ACC112 (cell line): ENCODE measurements around the gene ZMYM4.

ENCODE experiments used
- H2AFZ ChIP-seq: fragments of 200-600 bp; sonication (generic); one replicate; pipeline ENCODE4 v1.6.0; 2017; ENCODE audit warnings: antibody characterized with exemption, low read length; ENCODE audit not compliant: unreplicated experiment
- H3K27ac ChIP-seq: fragments of 200-600 bp; sonication (generic); 2 replicates; pipeline ENCODE4 v1.5.1; 2014; ENCODE audit warnings: low read depth, mild to moderate bottlenecking, antibody characterized with exemption, low read length, moderate library complexity
- H3K27me3 ChIP-seq: fragments of 200-600 bp; sonication (generic); 2 replicates; pipeline ENCODE4 v1.6.1; 2014; ENCODE audit warnings: mild to moderate bottlenecking, antibody characterized with exemption, low read length, moderate library complexity, mixed read lengths; ENCODE audit not compliant: insufficient read depth
- H3K36me3 ChIP-seq: fragments of 200-600 bp; sonication (generic); 2 replicates; pipeline ENCODE4 v1.6.1; 2016; ENCODE audit warnings: mild to moderate bottlenecking, antibody characterized with exemption, low read length, moderate library complexity, mixed read lengths; ENCODE audit not compliant: insufficient read depth
- H3K4me1 ChIP-seq: fragments of 200-600 bp; sonication (generic); one replicate; pipeline ENCODE4 v1.6.1; 2016; ENCODE audit warnings: low read length, mixed read lengths; ENCODE audit not compliant: insufficient read depth, unreplicated experiment, control insufficient read depth
- H3K4me3 ChIP-seq: fragments of 200-600 bp; sonication (generic); 2 replicates; pipeline ENCODE4 v1.5.1; 2014; ENCODE audit warnings: mild to moderate bottlenecking, low read depth, low read length
- H3K79me2 ChIP-seq: fragments of 200-600 bp; sonication (generic); one replicate; pipeline ENCODE4 v1.6.0; 2016; ENCODE audit warnings: low read length; ENCODE audit not compliant: control insufficient read depth, unreplicated experiment, insufficient read depth

The ZMYM4 gene

DNA sequence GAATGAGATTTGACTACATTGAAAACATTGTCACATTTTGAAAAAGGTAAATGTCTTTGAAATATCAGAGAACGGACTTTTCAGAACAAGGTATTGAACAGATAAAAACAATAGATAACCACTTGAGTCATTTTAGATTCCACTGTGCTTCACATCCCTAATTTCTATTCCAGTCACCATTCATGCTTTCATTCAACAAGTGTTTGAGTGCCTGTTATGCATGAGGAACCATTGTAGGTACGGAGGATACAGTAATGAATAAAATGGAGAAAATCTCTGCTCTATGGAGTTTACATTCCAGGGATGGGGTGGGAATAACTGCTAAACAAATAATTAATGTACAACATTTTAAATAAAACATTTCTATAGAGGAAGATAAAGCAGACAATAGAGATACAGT, 26.3 kb downstream of the ZMYM4 start:
- Histone ChIP-seq H3K4me3 (no peak overlapping the region), H3K27me3 (no peaks in the 10 kb centered on the region), H3K36me3 (0 out of 2 replicates have a peak, but pooled peaks cover 5% of the 10 kb centered on the region), H3K27ac (no peak overlapping the region), H3K4me1 (peaks cover 14% of the 10 kb centered on the region), H3K79me2 (peaks cover 39% of the 10 kb centered on the region), H2AFZ (no peak overlapping the region)

DNA sequence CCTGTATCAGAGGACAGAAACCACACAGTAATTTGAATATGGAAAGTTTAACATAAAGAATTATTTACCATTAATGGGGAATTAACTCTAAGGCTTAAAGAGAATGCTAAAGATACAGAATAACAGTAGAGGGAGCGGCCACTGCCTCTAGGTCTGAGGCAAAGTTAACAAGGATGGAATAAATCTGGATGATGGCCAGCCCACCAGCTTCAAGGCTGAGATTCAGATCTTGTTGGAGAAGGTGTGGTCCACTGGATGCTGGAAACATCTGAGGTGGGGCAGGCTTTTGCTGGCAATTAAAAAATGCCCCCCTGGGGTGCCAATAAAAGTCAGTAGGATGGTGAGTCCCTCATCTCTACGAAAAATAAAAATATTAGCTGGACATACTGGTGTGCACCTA, 29.4 kb downstream of the ZMYM4 start:
- H3K36me3 ChIP-seq, result 0 out of 2 replicates have a peak, but pooled peaks cover 5% of the 10 kb centered on the region
- no peak overlapping the region for H3K27ac ChIP-seq
- no peaks in the 10 kb centered on the region for H3K27me3 ChIP-seq
- H3K4me3 ChIP-seq, result no peak overlapping the region
- peaks cover 30% of the 10 kb centered on the region for H3K79me2 ChIP-seq
- no peaks in the 10 kb centered on the region for H3K4me1 ChIP-seq
- no peak overlapping the region for H2AFZ ChIP-seq

DNA sequence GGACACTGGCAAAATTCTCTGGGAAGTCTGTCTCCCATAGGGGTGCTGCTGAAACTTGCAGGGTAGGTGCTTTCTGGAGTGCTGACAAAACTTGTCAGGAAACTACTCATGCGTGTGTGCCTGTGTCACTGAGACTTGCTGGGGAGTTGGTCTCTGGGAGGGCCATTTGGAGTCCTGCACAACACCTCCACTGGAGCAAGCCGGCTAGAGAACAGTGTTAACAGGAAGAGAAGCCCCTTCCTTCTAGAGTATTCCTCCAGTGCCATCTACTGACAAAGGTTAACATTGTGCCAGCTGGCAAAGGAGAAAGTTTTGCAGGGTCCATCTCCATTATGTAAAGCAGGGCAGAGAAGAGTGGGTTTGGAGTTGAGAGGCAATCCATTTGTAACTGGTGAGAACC, 30.0 kb downstream of the ZMYM4 start:
- Histone ChIP-seq H3K79me2 (peaks cover 33% of the 10 kb centered on the region), H3K36me3 (peaks cover 5% of the 10 kb centered on the region; the same call in 1 of the 2 replicates), H3K27ac (no peak overlapping the region)

DNA sequence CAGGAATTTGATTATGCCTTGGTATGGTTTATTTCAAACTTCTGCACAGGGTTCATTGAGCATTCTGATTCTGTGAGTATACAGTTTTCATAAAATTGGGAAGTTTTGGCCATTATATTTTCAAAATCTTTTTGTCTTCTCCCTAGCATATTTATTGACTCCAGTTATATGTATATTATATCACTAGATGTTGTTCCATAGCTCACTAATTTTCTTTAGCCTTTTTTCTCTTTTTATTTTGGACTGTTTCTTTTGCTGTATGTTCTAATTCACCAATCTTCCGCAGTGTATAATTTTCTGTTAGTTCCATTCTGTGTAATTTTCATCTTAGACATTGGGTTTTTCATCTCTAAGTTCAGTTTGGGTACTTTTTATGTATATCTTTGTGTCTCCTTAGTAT, 31.9 kb downstream of the ZMYM4 start:
- Histone ChIP-seq H2AFZ (no peak overlapping the region), H3K27me3 (no peaks in the 10 kb centered on the region), H3K79me2 (peaks cover 32% of the 10 kb centered on the region), H3K4me3 (no peak overlapping the region), H3K4me1 (no peaks in the 10 kb centered on the region), H3K27ac (no peak overlapping the region), H3K36me3 (peaks cover 5% of the 10 kb centered on the region; the same call in 1 of the 2 replicates)

More for the DNA sequence above, 30.0 kb downstream of the ZMYM4 start:
- H3K27me3 ChIP-seq, result no peaks in the 10 kb centered on the region
- H3K4me1 ChIP-seq, result no peaks in the 10 kb centered on the region
- H3K4me3 ChIP-seq, result no peak overlapping the region
- H2AFZ ChIP-seq, result no peak overlapping the region

DNA sequence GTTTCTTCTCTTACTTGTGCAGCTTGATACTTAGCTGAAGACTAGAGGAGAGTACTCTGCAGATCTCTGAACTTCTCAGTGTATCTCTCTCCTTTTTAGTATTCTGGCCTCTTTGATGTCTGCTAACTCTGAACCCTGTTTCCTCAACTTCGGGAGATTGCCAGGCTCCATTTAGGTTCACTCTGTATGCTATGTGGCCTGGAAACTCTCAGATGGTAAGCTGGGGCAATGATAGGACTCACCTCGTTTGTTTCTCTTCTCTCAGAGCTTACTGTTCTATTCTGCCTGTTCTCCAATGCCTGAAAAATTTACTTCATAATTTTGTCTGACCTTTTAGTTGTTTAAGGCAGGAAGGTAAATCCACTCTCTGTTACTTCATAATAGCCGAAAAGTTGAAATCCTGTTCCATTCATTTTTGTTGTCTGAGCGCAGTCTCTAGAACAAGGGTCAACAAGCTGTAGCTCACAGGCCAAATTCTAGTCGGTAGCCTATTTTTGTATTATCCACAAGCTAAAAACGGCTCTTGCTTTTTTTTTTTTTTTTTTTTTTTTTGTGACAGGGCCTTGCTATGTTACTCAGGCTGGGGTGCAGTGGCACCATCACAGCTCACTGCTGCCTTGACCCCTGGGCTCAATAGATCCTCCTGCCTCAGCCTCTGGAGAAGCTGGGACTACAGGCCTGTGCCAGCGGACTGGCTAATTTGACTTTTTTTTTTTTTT, 33.3 kb downstream of the ZMYM4 start:
- no peaks in the 10 kb centered on the region for H3K27me3 ChIP-seq
- H3K36me3 ChIP-seq, result peaks cover 5% of the 10 kb centered on the region; the same call in 1 of the 2 replicates
- H3K4me3 ChIP-seq, result no peak overlapping the region
- peaks cover 38% of the 10 kb centered on the region for H3K79me2 ChIP-seq
- no peak overlapping the region for H3K27ac ChIP-seq
- no peak overlapping the region for H2AFZ ChIP-seq
- peaks cover 3% of the 10 kb centered on the region for H3K4me1 ChIP-seq

DNA sequence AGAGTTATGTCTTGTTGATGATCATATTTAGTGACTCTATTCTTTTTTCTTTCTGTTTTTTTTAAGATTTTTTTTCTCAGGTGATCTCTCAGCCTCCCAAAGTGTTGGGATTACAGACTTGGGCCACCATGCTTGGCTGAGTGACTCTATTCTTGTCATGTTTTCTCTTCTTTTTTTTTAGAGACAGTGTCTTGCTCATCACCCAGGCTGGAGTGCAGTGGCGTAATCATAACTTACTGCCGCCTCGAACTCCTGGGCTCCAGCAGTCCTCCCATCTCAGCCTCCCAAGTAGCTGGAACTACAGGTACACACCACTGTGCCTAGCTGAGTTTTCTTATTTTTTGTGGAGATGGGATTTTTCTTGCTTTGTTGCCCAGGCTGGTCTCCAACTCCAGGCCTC, 36.9 kb downstream of the ZMYM4 start:
- Histone ChIP-seq H3K4me3 (no peak overlapping the region), H3K27me3 (no peaks in the 10 kb centered on the region), H3K79me2 (peaks cover 39% of the 10 kb centered on the region), H2AFZ (no peak overlapping the region), H3K4me1 (peaks cover 3% of the 10 kb centered on the region), H3K36me3 (peaks cover 3% of the 10 kb centered on the region; the same call in 1 of the 2 replicates), H3K27ac (no peak overlapping the region)

DNA sequence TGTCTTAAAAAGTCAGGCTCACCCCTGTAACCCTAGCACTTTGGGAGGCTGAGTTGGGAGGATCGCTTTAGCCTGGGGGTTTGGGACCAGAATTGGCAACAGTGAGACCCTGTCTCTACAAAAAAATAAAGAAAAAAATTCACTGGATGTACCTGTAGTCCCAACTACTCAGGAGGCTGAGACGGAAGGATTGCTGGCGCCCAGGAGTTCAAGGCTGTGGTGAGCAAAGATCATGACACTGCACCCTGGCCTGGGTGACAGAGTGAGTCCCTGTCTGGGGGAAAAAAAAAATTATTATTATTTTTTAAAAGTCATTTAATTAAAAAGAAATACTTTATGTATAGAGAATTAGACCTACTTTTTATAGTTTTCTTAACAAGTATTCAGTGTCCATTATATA, 47.1 kb downstream of the ZMYM4 start:
- H3K27me3 ChIP-seq, result no peaks in the 10 kb centered on the region
- H2AFZ ChIP-seq, result no peak overlapping the region
- peaks cover 18% of the 10 kb centered on the region for H3K79me2 ChIP-seq
- H3K36me3 ChIP-seq, result peaks cover 2% of the 10 kb centered on the region; the same call in 1 of the 2 replicates
- H3K4me1 ChIP-seq, result no peaks in the 10 kb centered on the region
- no peak overlapping the region for H3K4me3 ChIP-seq
- H3K27ac ChIP-seq, result no peak overlapping the region

DNA sequence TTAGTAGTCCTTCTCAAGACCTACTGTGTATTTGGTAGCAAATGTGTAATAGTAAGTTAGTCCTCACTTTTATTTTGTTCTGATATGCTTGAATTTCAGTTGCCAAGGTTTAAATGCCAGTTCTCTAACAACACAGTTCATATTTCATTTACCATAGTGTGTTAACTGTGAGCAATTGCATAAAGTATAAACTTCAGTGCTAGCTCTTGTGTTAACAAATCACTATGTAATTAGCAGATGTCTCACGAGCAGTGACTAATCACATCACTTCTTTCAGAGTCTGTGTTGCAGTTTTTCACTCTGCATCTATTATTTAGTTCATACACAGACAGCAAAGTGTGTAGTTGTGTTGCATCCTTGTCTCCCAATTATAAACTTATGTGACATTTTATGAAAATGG, 47.8 kb downstream of the ZMYM4 start:
- peaks cover 20% of the 10 kb centered on the region for H3K79me2 ChIP-seq
- H3K27ac ChIP-seq, result no peak overlapping the region
- no peak overlapping the region for H3K4me3 ChIP-seq
- peaks cover 2% of the 10 kb centered on the region; the same call in 1 of the 2 replicates for H3K36me3 ChIP-seq
- H3K4me1 ChIP-seq, result no peaks in the 10 kb centered on the region
- no peak overlapping the region for H2AFZ ChIP-seq
- no peaks in the 10 kb centered on the region for H3K27me3 ChIP-seq

DNA sequence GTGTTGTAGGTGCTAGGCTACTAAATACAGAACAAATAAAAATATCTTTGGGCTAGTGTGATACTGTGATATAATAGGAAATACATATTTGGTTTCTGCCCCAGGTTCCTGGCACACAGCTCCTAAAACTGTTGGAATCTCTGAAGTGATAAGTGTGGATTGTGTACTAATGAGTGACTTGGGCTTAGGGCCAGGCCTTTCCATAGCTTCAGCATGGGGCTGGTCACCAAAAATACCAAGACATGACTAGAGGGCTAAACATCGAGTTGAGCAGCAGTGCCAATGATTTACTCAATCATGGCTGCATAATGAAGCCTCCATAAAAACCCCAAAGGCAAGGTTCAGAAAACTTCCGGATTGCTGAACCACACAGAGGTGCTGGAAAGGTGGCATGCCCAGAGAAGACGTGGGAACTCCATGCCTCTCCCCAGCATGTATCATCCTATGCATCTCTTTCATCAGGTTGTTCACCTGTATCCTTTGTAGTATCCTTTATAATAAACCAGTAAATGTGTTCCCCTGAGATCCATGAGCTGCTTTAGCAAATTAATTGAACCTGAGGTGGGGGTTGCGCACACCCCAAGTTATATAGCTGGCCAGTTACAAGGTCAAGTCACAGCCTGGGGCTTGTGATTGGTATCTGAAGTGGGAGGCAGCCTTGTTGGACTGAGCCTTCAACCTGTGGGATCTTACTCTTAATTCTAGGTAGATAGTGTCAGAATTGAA, 51.6 kb downstream of the ZMYM4 start:
- H3K27me3 ChIP-seq, result no peaks in the 10 kb centered on the region
- H3K27ac ChIP-seq, result no peak overlapping the region
- peaks cover 26% of the 10 kb centered on the region for H3K79me2 ChIP-seq
- H3K36me3 ChIP-seq, result no peaks in the 10 kb centered on the region; the same call in 1 of the 2 replicates
- H2AFZ ChIP-seq, result no peak overlapping the region
- H3K4me3 ChIP-seq, result no peak overlapping the region
- H3K4me1 ChIP-seq, result peaks cover 16% of the 10 kb centered on the region

DNA sequence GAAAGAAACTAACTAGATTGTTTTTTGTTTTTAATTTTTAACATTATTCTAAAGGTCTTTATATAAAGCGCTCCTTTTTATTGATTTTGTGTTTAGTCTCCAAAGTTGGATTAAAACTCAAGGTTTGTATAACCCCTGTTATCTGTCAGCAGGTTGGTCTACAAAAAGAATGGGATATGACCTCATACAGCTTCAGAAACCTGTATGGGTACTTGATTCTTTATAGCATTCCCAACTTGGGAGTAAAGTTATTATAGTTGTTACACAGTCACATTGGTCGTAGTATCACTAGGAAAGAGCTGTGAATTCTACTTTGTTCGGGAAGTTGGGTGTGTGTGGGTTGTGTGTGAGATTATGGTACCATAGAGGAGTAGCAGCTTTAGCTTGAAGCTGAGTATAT, 52.4 kb downstream of the ZMYM4 start:
- H3K79me2 ChIP-seq, result peaks cover 27% of the 10 kb centered on the region
- no peak overlapping the region for H2AFZ ChIP-seq
- H3K36me3 ChIP-seq, result peaks cover 2% of the 10 kb centered on the region; the same call in 1 of the 2 replicates
- peaks cover 18% of the 10 kb centered on the region for H3K4me1 ChIP-seq
- H3K27ac ChIP-seq, result no peak overlapping the region
- H3K27me3 ChIP-seq, result no peaks in the 10 kb centered on the region
- no peak overlapping the region for H3K4me3 ChIP-seq
